ENCODE results near the gene SNX22.

DNA sequence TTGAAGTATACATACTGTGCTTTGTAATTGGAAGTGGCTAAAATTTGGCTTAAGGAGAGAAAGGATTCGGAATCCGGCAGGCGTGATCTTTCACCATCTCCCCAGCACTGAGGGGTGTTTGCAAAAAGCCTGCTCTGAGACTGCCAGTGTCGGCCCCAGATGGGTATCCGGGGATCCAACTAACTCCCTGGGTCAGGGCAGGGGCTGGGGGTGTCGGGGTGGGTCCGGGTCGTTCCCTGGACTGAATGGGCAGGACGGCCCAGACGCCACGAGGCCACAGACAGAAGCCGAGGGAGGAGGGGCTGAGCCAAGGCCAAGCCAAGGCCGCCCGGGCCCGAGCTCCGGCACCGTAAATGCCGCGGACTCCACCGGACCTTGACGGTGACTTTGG is 10.9 kb downstream of the SNX22 start:
- TF ChIP-seq, protein P1, sequence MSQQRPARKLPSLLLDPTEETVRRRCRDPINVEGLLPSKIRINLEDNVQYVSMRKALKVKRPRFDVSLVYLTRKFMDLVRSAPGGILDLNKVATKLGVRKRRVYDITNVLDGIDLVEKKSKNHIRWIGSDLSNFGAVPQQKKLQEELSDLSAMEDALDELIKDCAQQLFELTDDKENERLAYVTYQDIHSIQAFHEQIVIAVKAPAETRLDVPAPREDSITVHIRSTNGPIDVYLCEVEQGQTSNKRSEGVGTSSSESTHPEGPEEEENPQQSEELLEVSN (IDR thresholded peaks at IDR 0.05), result no peak
- no peak for TF ChIP-seq TAF1 (IDR thresholded peaks at IDR 0.05; ENCODE audit: low read depth, low read length)
- TF ChIP-seq, protein P2, sequence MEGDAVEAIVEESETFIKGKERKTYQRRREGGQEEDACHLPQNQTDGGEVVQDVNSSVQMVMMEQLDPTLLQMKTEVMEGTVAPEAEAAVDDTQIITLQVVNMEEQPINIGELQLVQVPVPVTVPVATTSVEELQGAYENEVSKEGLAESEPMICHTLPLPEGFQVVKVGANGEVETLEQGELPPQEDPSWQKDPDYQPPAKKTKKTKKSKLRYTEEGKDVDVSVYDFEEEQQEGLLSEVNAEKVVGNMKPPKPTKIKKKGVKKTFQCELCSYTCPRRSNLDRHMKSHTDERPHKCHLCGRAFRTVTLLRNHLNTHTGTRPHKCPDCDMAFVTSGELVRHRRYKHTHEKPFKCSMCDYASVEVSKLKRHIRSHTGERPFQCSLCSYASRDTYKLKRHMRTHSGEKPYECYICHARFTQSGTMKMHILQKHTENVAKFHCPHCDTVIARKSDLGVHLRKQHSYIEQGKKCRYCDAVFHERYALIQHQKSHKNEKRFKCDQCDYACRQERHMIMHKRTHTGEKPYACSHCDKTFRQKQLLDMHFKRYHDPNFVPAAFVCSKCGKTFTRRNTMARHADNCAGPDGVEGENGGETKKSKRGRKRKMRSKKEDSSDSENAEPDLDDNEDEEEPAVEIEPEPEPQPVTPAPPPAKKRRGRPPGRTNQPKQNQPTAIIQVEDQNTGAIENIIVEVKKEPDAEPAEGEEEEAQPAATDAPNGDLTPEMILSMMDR (IDR thresholded peaks at IDR 0.05; ENCODE audit: control extremely low read depth in 1 of 3, insufficient read depth in 1 of 3, low read depth in 1 of 3, low read length in 3 of 3), result no peak
- TF ChIP-seq EP300 (IDR thresholded peaks at IDR 0.05; ENCODE audit: borderline replicate concordance in 1 of 2, low read depth in 2 of 2, low read length in 2 of 2), result no peak
- no peak for TF ChIP-seq POLR2A (IDR thresholded peaks at IDR 0.05; ENCODE audit: control extremely low read depth in 1 of 2, low read depth in 2 of 2, low read length in 2 of 2)
- no peak for TF ChIP-seq POLR2AphosphoS5 (IDR thresholded peaks at IDR 0.05; ENCODE audit: low read depth, low read length)
- TF ChIP-seq EZH2 (IDR thresholded peaks at IDR 0.05; ENCODE audit: low read depth, low read length, severe bottlenecking), result no peak
- no peak for TF ChIP-seq YY1 (IDR thresholded peaks at IDR 0.05; ENCODE audit: low read depth, low read length)
- no peak for TF ChIP-seq EGR1 (IDR thresholded peaks at IDR 0.05; ENCODE audit: borderline replicate concordance, low read depth, low read length)
- TF ChIP-seq, protein P3, sequence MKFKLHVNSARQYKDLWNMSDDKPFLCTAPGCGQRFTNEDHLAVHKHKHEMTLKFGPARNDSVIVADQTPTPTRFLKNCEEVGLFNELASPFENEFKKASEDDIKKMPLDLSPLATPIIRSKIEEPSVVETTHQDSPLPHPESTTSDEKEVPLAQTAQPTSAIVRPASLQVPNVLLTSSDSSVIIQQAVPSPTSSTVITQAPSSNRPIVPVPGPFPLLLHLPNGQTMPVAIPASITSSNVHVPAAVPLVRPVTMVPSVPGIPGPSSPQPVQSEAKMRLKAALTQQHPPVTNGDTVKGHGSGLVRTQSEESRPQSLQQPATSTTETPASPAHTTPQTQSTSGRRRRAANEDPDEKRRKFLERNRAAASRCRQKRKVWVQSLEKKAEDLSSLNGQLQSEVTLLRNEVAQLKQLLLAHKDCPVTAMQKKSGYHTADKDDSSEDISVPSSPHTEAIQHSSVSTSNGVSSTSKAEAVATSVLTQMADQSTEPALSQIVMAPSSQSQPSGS (IDR thresholded peaks at IDR 0.05; ENCODE audit: low read length), result no peak
- no peak for TF ChIP-seq HDAC2 (IDR thresholded peaks at IDR 0.05; ENCODE audit: borderline replicate concordance in 1 of 2, low read depth in 2 of 2, low read length in 2 of 2)
- no peak for TF ChIP-seq MAFK (IDR thresholded peaks at IDR 0.05; ENCODE audit: low read depth, low read length)
